Activated CD4-positive, alpha-beta T cell treated with anti-CD3 and anti-CD28 coated beads, Interleukin-2, amount 50 U/mL, for 4 hours (primary cell): Measurements from ENCODE around the gene SFT2D2.
A peak's percentile ranks its signal among the peaks of the same experiment; 100 is the strongest.
"Not testable (repeated sequence)": the region's sequence is repeated elsewhere in the genome, so short reads cannot be mapped to it uniquely, and the experiment has no call there.

Source experiments
- DNase-seq, 2 experiments: peaks; one replicate each; pipeline ENCODE4 v3.0.0-alpha.2; 2020

The SFT2D2 gene

DNA sequence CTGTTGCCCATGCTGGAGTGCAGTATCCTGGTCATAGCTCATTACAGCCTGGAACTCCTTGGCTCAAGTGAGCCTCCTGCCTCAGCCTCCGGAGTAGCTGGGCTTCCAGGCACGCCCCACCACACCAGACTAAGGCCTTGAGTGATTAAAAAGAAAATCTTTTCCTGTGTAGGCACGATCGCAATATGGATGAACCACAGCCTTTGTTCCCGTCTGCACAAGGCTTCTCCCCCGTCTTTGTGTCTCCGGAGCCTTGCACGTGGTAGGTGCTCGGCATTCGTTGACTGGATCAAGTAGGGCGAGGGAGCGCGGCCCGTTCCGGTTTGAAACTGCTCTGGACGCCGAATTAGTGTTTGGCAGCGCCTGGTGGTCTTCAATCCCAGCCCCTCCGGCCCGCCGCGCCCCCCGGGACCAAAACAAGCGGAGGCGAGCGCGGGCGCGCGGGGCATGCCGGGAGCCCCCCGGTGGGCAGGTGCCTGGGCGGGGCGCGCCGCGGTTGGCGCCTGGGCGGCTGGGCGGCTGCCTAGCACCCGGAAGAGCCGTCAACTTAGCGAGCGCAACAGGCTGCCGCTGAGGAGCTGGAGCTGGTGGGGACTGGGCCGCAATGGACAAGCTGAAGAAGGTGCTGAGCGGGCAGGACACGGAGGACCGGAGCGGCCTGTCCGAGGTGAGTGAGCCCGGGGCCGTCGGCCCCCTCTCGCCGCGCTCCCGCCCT, at the start of gene SFT2D2:
SFT2D2 (plus strand) TSS at position 529 of the 715 bp plus-strand sequence; CDS start at position 605, 76 bp downstream.
- DNase-seq = peak; percentile 65

DNA sequence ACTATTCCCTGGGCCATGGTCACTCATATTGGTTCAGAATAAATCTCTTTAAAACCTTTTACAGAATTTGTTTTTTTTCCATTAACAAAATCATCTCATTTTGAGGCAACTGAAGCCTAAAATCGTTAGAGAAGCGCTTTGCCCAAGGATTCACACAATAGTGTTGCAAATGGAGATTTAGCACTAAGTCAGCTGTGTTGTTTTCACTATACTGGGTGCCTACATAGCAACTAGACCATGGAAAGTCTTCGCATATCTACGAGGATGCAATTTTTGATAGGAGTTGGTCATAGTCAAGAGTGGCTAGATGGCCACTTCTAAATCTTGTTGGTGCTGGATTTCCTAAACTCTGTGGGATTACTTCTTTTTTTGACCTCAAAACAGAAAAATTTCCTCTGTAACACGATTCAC, 47.6 kb upstream of the SFT2D2 start:
- DNase-seq = no peak

DNA sequence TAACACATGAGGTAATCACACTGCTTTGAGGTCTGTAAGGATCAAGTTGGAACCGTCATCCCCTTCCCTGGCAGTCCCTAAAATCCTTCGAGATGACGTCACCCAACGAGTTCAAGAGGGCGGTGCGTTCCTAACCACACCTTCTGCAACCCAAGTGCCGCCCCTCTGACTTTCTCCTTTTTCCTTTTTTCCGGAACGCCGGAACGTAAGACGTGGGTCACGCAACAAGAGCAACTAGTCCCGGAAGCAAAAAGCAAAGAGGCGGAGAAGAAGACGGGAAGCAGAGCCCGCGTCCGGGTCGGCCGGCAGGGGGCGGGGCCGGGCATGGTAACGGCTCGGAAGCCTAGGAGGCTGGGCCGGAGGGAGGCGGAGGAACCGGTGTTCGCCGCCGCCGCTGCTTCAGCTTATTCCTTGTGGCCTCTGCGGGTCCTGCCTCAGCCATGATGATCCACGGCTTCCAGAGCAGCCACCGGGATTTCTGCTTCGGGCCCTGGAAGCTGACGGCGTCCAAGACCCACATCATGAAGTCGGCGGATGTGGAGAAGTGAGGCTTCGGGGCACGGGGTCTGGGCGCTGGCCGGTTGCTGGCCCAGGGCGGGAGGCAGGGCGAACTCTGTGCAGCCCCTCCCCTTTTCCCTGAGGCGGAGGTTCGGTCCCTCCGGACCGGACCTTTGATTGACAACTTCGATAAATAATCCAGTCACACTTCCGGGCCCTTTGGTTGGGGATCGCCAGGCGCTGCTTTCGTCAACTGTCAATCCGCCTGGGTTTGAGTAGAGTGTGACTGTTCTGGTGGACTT, 47.0 kb upstream of the SFT2D2 start, which contains the start of gene TIPRL:
TIPRL (plus strand) TSS at position 325 of the 800 bp plus-strand sequence; CDS start at position 441, 116 bp downstream.
- peak; percentile 92 for DNase-seq

DNA sequence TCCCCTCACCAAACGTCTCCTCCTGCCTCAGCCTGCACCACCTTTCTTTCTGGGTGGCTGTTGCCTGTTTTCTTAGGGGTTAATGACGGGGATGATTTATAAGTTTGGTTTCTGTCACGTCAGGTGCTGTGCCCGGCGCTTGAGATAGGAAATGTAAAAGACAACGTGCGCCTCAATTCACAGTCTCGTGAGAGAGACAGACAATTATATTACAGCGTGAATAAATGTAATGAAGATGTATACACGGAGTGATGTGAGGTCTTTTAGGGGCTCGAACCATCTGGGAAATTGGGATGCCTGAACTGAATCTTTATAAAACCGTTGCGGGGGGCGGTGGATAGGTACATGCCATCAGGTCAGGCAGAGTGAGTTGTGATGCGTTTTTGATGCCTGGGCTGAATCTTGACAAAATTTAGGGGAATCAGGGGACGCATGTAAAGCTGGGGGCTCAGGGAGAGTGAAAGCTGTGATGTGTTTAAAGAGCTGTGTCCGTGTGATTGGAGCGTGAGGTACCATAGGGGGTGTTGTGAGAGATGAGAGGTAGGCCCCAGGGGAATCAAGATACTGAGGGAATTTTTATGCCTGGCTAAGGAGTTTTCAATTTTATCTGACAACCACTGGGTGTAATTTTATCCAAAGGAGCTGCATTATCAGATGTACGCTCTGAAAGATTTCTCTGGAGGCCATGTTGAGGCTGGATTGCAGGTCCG, 46.2 kb upstream of the SFT2D2 start:
- DNase-seq = no peak

DNA sequence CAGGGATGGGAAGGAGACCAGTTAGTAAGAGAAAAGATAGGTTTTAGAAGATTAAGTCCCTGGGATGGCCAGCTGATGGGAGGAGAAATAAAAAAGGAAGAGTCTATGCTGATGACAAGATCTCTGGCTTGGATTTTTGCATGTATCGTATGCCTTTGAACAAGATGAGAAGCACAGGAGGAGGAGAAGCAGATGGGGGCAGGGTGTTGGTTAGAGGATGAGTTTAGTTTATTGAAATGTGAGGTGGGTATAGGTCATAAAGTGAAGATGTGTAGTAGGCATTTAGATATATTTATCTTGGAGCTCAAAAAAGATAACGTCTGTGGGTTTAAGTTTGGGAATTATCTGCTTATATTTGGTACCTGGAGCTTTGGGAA, 45.7 kb upstream of the SFT2D2 start:
- no peak for DNase-seq

DNA sequence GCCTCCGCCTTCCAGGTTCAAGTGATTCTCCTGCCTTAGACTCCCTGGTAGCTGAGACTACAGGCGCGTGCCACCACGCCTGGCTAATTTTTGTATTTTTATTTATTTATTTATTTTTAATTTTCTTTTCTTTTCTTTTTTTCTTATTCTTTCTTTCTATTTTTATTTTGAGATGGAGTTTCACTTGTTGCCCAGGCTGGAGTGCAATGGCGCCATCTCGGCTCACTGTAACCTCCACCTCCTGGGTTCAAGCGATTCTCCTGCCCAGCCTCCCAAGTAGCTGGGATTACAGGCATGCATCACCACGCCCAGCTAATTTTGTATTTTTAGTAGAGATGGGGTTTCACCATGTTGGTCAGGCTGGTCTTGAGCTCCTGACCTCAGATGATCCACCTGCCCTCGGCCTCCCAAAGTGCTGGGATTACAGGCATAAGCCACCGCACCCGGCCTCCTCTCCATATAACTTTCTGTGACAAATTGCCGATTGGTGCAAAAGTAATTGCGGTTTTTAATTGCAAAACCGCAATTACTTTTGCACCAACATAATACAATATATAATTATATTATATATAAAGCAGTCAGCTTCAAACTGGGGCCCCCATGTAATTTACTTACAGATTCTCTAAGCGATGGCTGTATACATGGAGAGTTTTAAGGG, 44.6 kb upstream of the SFT2D2 start:
- not testable (repeated sequence) for DNase-seq

DNA sequence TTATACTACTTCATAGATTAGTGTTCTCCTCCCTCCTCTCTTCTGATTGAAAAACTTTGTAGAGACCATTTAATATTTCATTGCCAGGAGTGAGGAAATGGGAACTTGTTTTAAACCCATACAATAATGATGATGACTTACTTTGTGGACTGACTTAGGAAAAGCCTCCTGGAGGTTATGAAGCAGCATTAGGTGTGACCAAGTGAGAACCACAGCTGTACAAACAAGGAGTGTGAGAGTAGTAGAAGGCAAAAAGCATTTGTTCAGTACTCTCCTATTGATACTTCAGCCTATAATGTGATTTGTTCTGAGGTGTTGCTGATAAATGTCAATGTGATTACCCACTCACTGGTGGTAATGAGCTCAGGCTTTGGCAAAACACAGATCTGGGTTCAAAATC, 38.6 kb upstream of the SFT2D2 start:
- no peak for DNase-seq

DNA sequence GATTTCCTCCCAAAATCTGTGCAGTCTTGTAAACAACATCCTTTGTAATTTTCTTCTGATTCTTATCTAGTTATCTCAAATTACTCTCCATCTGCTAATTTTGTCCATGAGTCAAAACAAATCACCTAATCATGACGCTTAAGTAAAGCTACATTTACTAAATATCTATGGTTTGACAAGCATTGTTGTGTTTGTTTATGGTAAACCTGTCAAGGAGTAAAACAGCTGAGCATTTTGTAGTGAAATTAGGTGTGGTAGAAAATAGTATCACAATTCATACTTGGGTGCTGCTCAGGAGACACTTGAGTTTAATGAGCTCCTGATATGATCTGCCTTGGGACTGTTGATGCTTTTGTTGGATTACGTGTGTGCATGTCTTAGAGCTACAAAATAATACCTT, 35.4 kb upstream of the SFT2D2 start:
- DNase-seq = no peak

DNA sequence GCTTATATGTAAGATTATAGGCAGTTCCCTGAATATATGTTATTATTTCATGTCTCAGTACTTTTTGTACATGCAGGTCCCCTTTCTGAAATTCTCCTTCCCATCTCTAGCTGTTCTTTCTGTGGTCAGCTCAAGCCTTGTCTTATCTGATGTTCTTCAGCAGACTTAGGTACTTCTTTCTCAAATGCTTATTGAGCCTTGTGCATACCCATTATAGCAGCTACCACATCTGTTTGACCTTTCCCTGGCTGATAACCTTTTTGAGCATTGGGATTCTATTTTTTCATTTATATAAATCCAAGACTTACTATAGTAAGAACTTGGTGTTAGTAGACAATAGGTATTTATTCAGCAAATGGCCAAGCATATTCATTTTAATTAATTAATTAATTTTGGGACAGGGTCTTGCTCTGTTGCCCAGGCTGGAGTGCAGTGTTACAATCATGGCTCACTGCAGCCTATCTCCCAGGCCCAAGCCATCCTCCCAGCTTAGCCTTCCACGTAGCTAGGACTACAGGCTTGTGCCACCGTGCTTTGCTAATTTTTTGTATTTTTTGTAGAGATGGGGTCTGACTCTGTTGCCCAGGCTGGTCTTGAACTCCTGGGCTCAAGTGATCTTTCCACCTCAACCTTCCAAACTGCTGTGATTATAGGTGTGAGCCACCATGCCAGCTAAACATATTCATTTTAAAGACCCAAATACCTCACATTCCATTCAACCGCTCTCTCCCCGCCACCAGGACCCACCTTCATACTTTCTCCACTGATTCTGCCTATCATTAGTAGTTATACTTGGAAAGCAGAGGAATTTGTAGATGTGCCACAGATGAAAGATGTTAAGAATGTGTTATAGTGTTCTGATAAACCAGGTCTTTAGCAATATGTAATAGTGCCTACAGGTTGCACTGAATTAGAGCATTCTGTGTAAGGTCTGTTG, 30.3 kb upstream of the SFT2D2 start:
- no peak for DNase-seq

DNA sequence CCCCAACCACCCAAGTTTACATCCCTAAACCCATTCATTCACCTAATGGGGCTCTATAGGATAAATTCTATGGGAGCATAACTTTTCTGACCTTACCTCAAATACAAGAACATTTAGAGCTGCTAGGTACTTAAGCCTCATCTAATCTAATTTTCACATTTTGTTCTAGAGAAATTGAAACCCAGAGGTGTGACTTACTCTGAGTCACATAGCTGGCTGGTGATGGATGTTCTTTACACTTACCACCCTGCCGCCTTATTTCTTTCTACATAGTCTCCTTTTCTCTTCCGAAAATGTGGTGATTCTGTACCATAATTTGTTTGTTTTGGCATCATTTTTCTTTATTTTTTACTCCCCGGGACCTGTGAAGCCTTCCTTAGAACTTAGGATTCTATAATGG, 26.7 kb upstream of the SFT2D2 start:
- DNase-seq = no peak

DNA sequence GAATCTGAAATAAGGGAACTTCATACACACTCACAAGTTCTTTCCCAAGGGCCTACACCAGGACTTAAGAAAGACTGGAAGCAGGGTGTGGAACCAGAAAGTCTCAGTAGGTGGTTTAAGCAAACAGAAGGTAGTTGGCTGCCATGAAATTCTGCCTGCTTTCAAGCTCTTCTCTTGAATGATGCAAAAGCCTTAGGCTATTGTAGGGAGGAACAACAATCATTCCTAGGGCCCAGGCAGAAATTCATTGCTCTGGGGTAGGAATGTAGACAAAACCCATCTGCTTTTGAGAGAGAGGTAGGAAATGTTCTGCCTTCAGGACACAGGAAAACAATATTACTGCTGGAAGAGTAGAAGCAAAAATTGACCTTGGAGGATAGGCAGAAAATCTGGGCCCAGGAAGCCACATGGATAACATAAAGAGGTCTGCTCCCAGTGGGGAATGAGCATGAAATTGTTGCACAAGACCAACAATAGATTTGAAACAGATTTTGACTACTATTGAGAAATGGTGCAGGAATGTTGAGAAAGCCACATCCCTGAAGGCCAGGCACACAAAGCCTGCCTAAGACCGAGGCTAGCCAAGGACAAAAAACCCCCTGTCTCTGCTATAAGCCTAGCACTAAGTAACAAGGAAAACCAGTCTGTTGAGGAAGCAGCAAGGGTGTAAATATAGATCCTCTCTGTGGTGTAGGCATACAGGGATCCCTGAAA, 22.7 kb upstream of the SFT2D2 start:
- no peak for DNase-seq

DNA sequence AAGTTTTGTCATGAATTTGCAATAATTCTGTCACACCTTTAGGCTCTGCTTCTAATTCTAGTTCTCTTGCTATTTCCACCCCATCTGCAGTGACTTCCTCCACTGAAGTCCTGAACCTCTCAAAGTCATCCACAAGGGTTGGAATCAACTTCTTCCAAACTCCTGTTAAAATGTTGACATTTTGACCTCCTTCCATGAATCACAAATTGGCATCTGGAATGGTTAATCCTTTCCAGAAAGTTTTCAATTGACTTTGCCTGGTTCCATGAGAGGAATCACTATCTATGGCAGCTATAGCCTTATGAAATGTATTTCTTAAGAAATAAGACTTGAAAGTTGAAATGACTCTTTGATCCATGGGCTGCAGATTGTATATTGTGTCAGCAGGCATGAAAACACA, 19.7 kb upstream of the SFT2D2 start:
- no peak for DNase-seq

DNA sequence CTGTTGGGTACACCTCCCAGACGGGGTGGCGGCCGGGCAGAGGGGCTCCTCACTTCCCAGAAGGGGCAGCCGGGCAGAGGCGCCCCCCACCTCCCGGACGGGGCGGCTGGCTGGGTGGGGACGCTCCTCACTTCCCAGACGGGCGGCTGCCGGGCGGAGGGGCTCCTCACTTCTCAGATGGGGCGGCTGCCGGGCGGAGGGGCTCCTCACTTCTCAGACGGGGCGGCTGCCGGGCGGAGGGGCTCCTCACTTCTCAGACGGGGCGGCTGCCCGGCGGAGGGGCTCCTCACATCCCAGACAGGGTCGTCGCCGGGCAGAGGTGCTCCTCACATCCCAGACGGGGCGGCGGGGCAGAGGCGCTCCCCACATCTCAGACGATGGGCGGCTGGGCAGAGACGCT, 18.1 kb upstream of the SFT2D2 start:
- not testable (repeated sequence) for DNase-seq

DNA sequence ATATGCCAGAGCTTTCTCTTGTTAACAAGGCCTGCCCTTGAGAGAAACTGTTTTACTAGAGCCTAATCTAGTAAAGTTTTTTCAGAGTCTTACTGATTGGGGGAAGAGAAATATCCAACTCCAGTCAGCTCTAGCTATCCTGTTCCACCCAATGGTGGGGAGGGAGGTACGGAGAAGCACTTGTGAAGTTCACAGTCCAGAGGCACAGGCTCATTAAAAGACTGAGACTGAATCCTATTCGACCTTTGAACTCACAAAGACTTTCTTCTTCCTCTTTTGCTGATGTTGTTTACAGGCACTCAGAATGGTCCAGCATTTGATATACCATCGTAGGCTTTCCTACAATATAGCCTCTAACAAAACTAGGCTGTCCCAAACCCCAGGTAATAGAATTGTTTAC, 15.5 kb upstream of the SFT2D2 start:
- DNase-seq = no peak

DNA sequence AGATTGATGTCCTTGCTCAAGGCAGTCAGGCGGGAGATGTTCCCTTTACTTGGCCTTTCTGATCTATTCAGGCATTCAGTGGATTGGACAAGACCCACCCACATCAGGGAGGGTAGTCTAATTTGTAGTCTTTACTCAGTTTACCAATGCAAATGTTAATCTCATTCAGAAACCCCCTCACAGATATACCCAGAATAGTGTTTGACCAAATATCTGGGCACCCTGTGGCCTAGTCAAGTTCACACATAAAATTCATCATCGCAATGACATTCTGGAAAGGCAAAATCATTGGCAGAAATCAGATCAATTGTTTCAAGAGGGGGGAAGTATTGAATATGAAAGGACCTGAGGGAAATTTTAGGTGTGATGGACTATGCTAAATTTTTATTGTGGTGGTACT, 12.5 kb upstream of the SFT2D2 start:
- DNase-seq = no peak

DNA sequence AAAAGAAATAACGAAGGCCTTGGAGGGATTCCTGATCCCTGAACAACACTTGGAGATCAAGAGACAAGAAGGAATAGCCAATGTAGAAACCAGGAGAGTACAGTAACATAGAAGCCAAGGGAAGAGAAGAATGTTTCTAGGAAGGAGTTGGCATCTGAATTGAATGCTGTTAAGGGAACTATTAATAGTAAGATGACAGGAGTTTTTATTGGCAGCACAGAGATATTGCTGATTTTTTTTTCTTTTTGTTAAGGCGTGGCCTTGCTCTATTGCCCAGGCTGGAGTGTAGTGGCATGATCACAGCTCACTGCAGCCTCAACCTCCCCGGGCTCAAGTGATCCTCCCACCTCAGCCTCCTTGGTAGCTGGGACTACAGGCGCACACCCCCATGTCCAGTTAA, 9.6 kb upstream of the SFT2D2 start:
- DNase-seq = no peak

DNA sequence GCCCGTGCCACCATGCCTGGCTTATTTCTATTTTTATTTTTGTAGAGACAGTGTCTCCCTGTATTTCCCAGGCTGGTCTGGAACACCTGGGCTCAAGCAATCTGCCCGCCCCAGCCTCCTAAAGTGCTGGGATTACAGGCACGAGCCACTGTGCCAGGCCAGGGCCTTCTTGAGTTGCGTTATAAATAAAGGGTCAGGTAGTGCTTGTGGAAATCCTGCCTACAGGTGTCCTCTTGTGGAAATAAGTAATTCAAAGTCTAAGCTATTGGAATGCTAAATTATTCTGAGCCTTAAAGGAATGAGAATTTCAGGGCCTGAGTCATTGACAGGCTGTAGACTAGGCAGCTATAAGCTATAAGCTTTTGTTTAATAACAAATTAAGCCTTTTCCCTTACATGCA, 8.1 kb upstream of the SFT2D2 start:
- no peak for DNase-seq

DNA sequence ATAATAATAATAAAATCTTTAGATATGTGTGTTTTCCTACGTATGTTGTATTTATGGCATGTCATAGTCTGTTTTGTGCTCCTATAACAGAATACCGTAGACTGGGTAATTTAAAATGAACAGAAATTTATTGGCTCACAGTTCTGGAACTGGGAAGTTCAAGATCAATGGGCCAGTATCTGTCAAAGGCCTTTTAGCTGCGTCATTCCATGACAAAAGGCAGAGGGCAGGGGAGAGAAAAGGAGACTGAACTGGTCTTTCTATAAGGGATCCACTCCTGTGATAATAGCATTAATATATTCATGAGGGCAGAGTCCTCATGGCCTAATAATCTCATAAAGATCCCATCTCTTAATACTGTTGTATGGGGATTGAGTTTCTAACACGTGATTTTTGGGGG, 7.1 kb upstream of the SFT2D2 start:
- DNase-seq = no peak

DNA sequence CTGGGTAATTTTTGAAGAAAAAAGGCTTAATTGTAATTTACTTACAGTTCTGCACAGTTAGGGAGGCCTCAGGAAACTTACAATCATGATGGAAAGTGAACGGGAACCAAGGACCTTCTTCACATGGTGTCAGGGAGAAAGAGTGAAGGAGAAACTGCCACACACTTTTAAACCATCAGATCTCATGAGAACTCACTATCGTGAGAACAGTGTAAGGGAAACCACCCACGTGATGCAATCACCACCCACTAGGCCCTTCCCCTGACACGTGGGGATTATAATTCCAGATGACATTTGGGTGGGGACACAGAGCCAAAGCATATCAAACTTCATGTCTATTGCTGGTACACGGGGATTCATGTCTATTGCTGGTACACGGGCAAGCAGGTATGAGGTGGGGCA, 5.3 kb upstream of the SFT2D2 start:
- no peak for DNase-seq

DNA sequence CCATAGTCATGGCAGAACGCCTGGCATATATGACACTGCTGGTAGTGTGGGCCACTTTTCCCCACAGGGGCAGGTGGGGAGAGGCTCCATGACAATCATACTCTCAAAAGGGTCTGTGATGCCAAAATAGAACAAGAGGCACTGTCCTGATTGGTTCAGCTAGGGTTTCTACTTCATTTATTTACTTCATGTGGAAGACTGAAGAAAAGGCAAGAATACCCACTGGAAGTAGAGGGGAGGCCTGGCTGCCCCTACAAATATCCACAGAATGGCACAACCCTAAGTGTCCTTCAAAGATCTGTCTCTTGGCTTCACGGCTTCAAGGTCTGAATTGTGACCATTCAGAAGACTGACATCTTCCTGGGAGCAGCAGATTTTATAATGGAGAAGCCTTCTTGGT, 4.5 kb upstream of the SFT2D2 start:
- DNase-seq = no peak

DNA sequence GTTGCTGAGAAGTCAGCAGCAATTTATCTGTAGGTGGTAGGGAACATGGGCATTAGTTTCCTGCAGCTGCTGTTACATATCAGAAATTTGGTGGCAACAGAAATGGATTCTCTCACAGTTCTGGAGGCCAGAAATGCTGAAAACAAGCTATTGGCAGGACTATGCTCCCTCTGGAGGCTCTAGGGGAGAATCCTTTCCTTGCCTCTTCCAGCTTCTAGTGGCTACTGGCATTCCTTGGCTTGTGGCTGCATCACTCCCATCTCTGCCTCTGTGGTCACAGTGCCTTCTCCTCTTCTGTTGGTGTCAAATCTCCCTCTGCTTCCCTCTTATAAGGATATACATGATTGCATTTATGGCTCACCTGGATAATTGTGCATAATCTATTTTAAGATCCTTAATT, 2.5 kb upstream of the SFT2D2 start:
- no peak for DNase-seq
